OCI-LY7 (cell line): ENCODE results near the gene BDP1. TPM values are rescaled to one million over a fixed set of nuclear protein-coding genes. Genes with fewer than 3 reads are reported as not detected.
"Not testable (repeated sequence)": the region's sequence is repeated elsewhere in the genome, so short reads cannot be mapped to it uniquely, and the experiment has no call there.

ENCODE experiments used
- BruUV-seq: library from RNA; stranded (reverse); fragments of 400-500 nt; replicated peaks from 2 replicates; lab custom pipeline; 2021; lab: Mats Ljungman, UMichigan
- CTCF ChIA-PET: fragments of 300-600 bp; sonication (Branson Sonifier 250); formaldehyde crosslinking; loops from one replicate; lab custom pipeline; 2022; ENCODE audit warnings: antibody characterized with exemption; ENCODE audit not compliant: unreplicated experiment; lab: Charles Lee
- POLR2A ChIA-PET: fragments of 300-600 bp; sonication (Branson Sonifier 250); formaldehyde crosslinking; loops from one replicate; lab custom pipeline; 2022; ENCODE audit warnings: antibody characterized with exemption; lab: Charles Lee
- DNase-seq: peaks from one replicate; pipeline ENCODE4 v3.0.0-alpha.2; 2015; ENCODE audit warnings: low spot score
- H2AFZ ChIP-seq: fragments of 200-600 bp; sonication (generic), shearing (Covaris generic); 2 replicates; pipeline ENCODE4 v1.6.1; 2014; ENCODE audit warnings: mild to moderate bottlenecking, antibody characterized with exemption, low read length, moderate library complexity
- H3K27ac ChIP-seq: fragments of 200-600 bp; sonication (generic); 2 replicates; pipeline ENCODE4 v1.5.1; 2014; ENCODE audit warnings: mixed run types, low read depth, mild to moderate bottlenecking, moderate library complexity, low read length, inconsistent platforms; ENCODE audit not compliant: poor library complexity, severe bottlenecking
- H3K36me3 ChIP-seq: fragments of 200-600 bp; sonication (generic); 2 replicates; pipeline ENCODE4 v1.6.1; 2014; ENCODE audit warnings: mild to moderate bottlenecking, antibody characterized with exemption, low read length, moderate library complexity, mixed read lengths; ENCODE audit not compliant: insufficient read depth
- H3K4me1 ChIP-seq: fragments of 200-600 bp; sonication (generic); 2 replicates; pipeline ENCODE4 v1.5.1; 2014; ENCODE audit warnings: mild to moderate bottlenecking, low read length; ENCODE audit not compliant: insufficient read depth, poor library complexity, severe bottlenecking
- H3K4me2 ChIP-seq: fragments of 200-600 bp; sonication (generic); 2 replicates; pipeline ENCODE4 v1.6.1; 2014; ENCODE audit warnings: mild to moderate bottlenecking, low read length
- H3K4me3 ChIP-seq: fragments of 200-600 bp; sonication (generic); 2 replicates; pipeline ENCODE4 v1.5.1; 2014; ENCODE audit warnings: mild to moderate bottlenecking, low read depth, low read length; ENCODE audit not compliant: poor library complexity, severe bottlenecking
- H3K79me2 ChIP-seq: fragments of 200-600 bp; sonication (generic); 2 replicates; pipeline ENCODE4 v1.6.1; 2016; ENCODE audit warnings: low read depth, mild to moderate bottlenecking, low read length, moderate library complexity, mixed read lengths; ENCODE audit not compliant: insufficient read depth
- H3K9me2 ChIP-seq: fragments of 200-600 bp; sonication (generic); 2 replicates; pipeline ENCODE4 v1.6.1; 2016; ENCODE audit warnings: mild to moderate bottlenecking, low read length, mixed read lengths; ENCODE audit not compliant: insufficient read depth
- H3K9me3 ChIP-seq: fragments of 200-600 bp; sonication (generic); 2 replicates; pipeline ENCODE4 v1.6.1; 2014; ENCODE audit warnings: mild to moderate bottlenecking, mixed run types, low read length, mixed read lengths
- H4K20me1 ChIP-seq: fragments of 200-600 bp; sonication (generic); 2 replicates; pipeline ENCODE4 v1.6.1; 2014; ENCODE audit warnings: mild to moderate bottlenecking, antibody characterized with exemption, low read length, moderate library complexity, mixed read lengths; ENCODE audit not compliant: insufficient read depth
- EZH2phosphoT487 ChIP-seq: fragments of 200-600 bp; sonication (generic); IDR thresholded peaks from 2 replicates; pipeline ENCODE4 v1.6.1; 2018; ENCODE audit warnings: low read depth, borderline replicate concordance, mild to moderate bottlenecking, mixed run types, antibody characterized with exemption, low read length, moderate library complexity, mixed read lengths
- intact Hi-C: fragments of 100-400 bp; cut with micrococcal nuclease; formaldehyde crosslinking; loops from one replicate; pipeline ENCODE4 v1.10.0; 2022; ENCODE audit not compliant: unreplicated experiment
- total RNA-seq, 2 experiments: library from RNA; depleted of rRNA in 1 of 2; stranded (reverse); fragments of >200 nt in 1 of 2; shearing (Covaris generic) in 1 of 2; gene quantifications; 2 replicates each; pipeline ENCODE4 v1.2.3, GENCODE V29; 2014 to 2022
- TF ChIP-seq, protein P1 (sequence below): fragments of 200-600 bp; sonication (generic); conservative IDR thresholded peaks from 2 replicates; pipeline ENCODE4 v1.5.1; 2014; ENCODE audit warnings: mild to moderate bottlenecking, antibody characterized with exemption, low read length, moderate library complexity, mixed read lengths

Gene BDP1
- total RNA-seq, 2 experiments from 2014 or later: 29.2 to 37.3 TPM

DNA sequence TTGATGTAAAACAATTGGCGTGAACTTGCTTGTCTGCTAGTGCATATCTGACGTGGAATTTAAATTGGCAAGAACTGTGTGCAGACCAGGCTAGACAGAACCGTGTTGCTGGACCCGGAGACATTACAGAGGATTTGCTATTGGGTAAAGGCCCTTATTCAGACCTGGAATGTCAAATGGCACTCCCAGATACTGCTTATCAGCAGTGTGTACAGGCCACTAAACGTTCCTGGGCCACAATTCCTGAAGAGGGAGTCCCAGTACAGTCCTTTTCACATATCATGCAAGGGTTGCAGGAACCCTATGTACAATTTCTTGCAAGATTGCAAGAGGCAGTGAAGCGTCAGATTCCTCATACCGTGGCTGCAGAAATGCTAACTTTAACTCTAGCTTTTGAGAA lies 118.1 kb downstream of the BDP1 start:
- H2AFZ ChIP-seq: no peak overlapping the region
- no peaks in the 10 kb centered on the region for H3K9me2 ChIP-seq
- no peaks in the 10 kb centered on the region for H3K9me3 ChIP-seq
- H4K20me1 ChIP-seq: no peaks in the 10 kb centered on the region
- intact Hi-C loops: no loop called here
- no peak overlapping the region for H3K4me2 ChIP-seq
- ChIA-PET POLR2A (no interaction called here), CTCF (no interaction called here)
- TF ChIP-seq, protein P1, sequence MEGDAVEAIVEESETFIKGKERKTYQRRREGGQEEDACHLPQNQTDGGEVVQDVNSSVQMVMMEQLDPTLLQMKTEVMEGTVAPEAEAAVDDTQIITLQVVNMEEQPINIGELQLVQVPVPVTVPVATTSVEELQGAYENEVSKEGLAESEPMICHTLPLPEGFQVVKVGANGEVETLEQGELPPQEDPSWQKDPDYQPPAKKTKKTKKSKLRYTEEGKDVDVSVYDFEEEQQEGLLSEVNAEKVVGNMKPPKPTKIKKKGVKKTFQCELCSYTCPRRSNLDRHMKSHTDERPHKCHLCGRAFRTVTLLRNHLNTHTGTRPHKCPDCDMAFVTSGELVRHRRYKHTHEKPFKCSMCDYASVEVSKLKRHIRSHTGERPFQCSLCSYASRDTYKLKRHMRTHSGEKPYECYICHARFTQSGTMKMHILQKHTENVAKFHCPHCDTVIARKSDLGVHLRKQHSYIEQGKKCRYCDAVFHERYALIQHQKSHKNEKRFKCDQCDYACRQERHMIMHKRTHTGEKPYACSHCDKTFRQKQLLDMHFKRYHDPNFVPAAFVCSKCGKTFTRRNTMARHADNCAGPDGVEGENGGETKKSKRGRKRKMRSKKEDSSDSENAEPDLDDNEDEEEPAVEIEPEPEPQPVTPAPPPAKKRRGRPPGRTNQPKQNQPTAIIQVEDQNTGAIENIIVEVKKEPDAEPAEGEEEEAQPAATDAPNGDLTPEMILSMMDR: no peak
- TF ChIP-seq EZH2phosphoT487: no peak
- H3K4me1 ChIP-seq: no peaks in the 10 kb centered on the region
- H3K27ac ChIP-seq: no peak overlapping the region
- H3K4me3 ChIP-seq: no peak overlapping the region
- no TSS peak for BruUV-seq
- H3K36me3 ChIP-seq: peaks cover 7% of the 10 kb centered on the region; the same call in 1 of the 2 replicates
- H3K79me2 ChIP-seq: no peaks in the 10 kb centered on the region
- no peak for DNase-seq

DNA sequence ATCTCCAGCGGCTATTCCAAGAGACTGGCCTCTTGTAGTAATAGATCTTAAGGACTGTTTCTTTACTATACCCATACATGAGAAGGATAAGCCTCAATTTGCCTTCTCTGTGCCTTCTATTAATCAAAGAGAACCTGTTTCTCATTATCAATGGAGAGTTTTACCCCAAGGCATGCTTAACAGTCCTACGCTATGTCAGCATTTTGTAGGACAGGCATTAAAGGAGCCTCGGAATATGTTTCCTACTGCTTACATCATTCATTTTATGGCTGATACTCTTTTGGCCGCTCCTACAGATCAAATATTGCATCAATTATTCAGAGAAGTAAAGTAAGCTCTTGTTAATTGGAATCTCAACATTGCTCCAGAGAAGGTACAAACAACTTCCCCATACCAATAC lies 120.1 kb downstream of the BDP1 start:
- intact Hi-C loops, H4K20me1 ChIP-seq, H3K27ac ChIP-seq, H3K9me3 ChIP-seq, H3K9me2 ChIP-seq, POLR2A ChIA-PET, H3K4me2 ChIP-seq, H3K4me1 ChIP-seq, H3K79me2 ChIP-seq, BruUV-seq, H3K36me3 ChIP-seq, H3K4me3 ChIP-seq, H2AFZ ChIP-seq, DNase-seq, CTCF ChIA-PET: not testable (repeated sequence)

DNA sequence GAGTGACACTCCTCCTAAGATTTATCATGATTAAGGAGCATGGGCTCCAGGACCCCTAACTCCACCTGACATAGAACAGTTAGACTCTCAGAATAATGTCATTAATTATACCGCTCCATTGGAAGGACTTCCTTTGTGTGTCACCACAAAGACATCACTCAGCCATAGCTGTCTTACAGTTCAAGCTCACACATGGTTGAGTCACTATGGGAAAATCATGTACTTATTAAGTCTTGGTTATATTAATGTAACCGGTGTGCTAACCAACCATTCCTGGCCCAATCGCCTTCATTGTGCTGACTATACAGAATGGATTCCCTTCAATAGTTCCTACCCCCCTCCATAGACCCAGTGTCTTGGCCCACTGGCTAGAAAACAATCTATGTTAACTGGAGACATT lies 120.8 kb downstream of the BDP1 start:
- Histone ChIP-seq H3K9me3 (no peaks in the 10 kb centered on the region), H3K36me3 (0 out of 2 replicates have a peak, but pooled peaks cover 4% of the 10 kb centered on the region), H3K4me3 (no peak overlapping the region), H3K79me2 (no peaks in the 10 kb centered on the region), H3K4me2 (no peak overlapping the region), H3K4me1 (no peaks in the 10 kb centered on the region), H3K9me2 (no peaks in the 10 kb centered on the region), H2AFZ (no peak overlapping the region), H4K20me1 (no peaks in the 10 kb centered on the region), H3K27ac (no peak overlapping the region)
- no peak for DNase-seq
- CTCF ChIA-PET: no interaction called here
- POLR2A ChIA-PET: no interaction called here
- TF ChIP-seq, protein P1: no peak
- no peak for TF ChIP-seq EZH2phosphoT487
- intact Hi-C loops: no loop called here
- no TSS peak for BruUV-seq

DNA sequence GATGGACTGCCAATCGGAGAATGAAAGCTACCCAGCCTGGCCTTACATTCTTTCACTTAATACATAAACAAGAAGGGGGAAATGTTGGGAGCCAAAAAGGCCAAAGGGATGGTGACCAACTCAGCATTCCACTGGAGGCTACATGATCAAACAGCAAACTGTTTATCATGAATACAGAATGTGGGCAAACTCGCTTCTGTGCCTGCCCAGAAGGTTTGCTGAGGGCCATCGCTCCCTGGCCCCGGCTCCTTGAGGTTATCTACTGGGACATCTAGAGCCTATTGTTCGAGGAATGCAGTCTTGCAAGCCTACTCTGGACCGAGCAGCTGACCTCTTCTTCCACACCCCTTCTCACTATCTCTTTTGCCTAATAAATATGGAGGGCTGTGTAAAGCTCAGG lies 122.4 kb downstream of the BDP1 start:
- H3K4me2 ChIP-seq, H3K4me3 ChIP-seq, H3K9me3 ChIP-seq, H3K9me2 ChIP-seq, H2AFZ ChIP-seq, BruUV-seq, H4K20me1 ChIP-seq, H3K36me3 ChIP-seq, intact Hi-C loops, DNase-seq, H3K27ac ChIP-seq, POLR2A ChIA-PET, CTCF ChIA-PET, H3K79me2 ChIP-seq, H3K4me1 ChIP-seq: not testable (repeated sequence)
